ENCODE data around the gene KIAA1755.

DNA sequence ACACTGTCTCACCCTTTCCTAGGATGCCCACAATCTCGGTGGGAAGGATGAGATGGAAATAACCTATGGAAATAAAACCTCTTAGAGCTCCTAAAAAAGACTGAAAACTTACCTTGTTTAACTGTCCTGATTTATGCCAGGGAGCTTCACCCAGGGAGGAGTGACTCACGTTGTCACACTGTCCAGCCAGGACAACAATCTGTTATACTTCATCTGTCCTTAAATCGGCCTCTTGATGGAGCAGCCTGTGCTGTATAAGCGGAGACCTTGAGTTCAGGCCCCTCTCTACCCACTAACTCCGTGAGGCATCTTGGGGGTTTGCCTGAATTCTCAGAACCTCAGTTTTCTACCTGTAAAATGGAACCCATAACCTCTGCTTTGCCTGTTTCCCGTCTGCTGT is 9.2 kb upstream of the KIAA1755 start:
- TF ChIP-seq POLR2A (IDR thresholded peaks at IDR 0.05) = no peak
- TF ChIP-seq, protein P1, sequence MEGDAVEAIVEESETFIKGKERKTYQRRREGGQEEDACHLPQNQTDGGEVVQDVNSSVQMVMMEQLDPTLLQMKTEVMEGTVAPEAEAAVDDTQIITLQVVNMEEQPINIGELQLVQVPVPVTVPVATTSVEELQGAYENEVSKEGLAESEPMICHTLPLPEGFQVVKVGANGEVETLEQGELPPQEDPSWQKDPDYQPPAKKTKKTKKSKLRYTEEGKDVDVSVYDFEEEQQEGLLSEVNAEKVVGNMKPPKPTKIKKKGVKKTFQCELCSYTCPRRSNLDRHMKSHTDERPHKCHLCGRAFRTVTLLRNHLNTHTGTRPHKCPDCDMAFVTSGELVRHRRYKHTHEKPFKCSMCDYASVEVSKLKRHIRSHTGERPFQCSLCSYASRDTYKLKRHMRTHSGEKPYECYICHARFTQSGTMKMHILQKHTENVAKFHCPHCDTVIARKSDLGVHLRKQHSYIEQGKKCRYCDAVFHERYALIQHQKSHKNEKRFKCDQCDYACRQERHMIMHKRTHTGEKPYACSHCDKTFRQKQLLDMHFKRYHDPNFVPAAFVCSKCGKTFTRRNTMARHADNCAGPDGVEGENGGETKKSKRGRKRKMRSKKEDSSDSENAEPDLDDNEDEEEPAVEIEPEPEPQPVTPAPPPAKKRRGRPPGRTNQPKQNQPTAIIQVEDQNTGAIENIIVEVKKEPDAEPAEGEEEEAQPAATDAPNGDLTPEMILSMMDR (IDR thresholded peaks at IDR 0.05) = no peak

Measured in heart left ventricle (tissue), 13 donors.